Vagina (tissue), 2 donors: ENCODE data around the gene PIEZO2.

Source experiments
- POLR2A ChIP-seq, 2 donors: fragments of 450-650 bp; IDR thresholded peaks; one replicate each; pipeline ENCODE4 v1.6.1; 2017; ENCODE audit warnings: antibody characterized with exemption in 2 of 2, mild to moderate bottlenecking in 2 of 2, moderate library complexity in 2 of 2
- POLR2AphosphoS5 ChIP-seq, 2 donors: sonication (generic); formaldehyde crosslinking; IDR thresholded peaks; one replicate each; pipeline ENCODE4 v1.9.0; 2017; ENCODE audit warnings: antibody characterized with exemption in 2 of 2, mild to moderate bottlenecking in 2 of 2, low read depth in 1 of 2; ENCODE audit not compliant: insufficient read depth in 1 of 2
- TF ChIP-seq, protein P1 (sequence below), 3 experiments: fragments of 450-650 bp in 2 of 3; fragments of 200-600 bp in 1 of 3; sonication (generic) in 1 of 3; IDR thresholded peaks; one replicate each; pipeline ENCODE4 v1.5.1; 2017 to 2019; ENCODE audit warnings: antibody characterized with exemption in 3 of 3, mild to moderate bottlenecking in 2 of 3, moderate library complexity in 2 of 3

GRCh38 chr18:10923141-10923540, 226.2 kb downstream of the PIEZO2 start:
- TF ChIP-seq, protein P1, sequence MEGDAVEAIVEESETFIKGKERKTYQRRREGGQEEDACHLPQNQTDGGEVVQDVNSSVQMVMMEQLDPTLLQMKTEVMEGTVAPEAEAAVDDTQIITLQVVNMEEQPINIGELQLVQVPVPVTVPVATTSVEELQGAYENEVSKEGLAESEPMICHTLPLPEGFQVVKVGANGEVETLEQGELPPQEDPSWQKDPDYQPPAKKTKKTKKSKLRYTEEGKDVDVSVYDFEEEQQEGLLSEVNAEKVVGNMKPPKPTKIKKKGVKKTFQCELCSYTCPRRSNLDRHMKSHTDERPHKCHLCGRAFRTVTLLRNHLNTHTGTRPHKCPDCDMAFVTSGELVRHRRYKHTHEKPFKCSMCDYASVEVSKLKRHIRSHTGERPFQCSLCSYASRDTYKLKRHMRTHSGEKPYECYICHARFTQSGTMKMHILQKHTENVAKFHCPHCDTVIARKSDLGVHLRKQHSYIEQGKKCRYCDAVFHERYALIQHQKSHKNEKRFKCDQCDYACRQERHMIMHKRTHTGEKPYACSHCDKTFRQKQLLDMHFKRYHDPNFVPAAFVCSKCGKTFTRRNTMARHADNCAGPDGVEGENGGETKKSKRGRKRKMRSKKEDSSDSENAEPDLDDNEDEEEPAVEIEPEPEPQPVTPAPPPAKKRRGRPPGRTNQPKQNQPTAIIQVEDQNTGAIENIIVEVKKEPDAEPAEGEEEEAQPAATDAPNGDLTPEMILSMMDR (IDR thresholded peaks at IDR 0.05): no peak
- no peak for TF ChIP-seq POLR2AphosphoS5 (IDR thresholded peaks at IDR 0.05; ENCODE audit: insufficient read depth in 1 of 2, low read depth in 1 of 2)
- TF ChIP-seq POLR2A (IDR thresholded peaks at IDR 0.05): no peak
